ENCODE results near the gene SSH2. TPM values are rescaled to one million over a fixed set of nuclear protein-coding genes. Genes with fewer than 3 reads are reported as not detected.

The SSH2 gene
- total RNA-seq, 1 experiment from 2014 or later, result 14.6 TPM

GRCh38 chr17:29669266-29669665 lies 260.8 kb downstream of the SSH2 start:
- Histone ChIP-seq H4K8ac (replicated peaks; ENCODE audit: insufficient read length, low read depth, low read length) (no peak overlapping the region), H3K23me2 (ENCODE audit: insufficient read length, low read depth, low read length, poor library complexity, severe bottlenecking) (no peaks in the 10 kb centered on the region), H3K79me1 (ENCODE audit: insufficient read depth, low read depth, low read length, poor library complexity, severe bottlenecking) (no peaks in the 10 kb centered on the region), H3K27me3 (ENCODE audit: insufficient read depth, low read length) (no peaks in the 10 kb centered on the region), H3K9me3 (ENCODE audit: control insufficient read depth, low read depth, low read length) (no peaks in the 10 kb centered on the region), H3T11ph (ENCODE audit: low read length) (no peak overlapping the region), H2BK120ac (ENCODE audit: low read depth, low read length, poor library complexity, severe bottlenecking) (no peak overlapping the region), H2BK12ac (ENCODE audit: insufficient read length, low read depth, low read length) (no peak overlapping the region), H2BK20ac (ENCODE audit: low read depth, low read length, poor library complexity, severe bottlenecking) (no peak overlapping the region), H3K4me2 (ENCODE audit: insufficient read depth, insufficient read length, low read length) (no peak overlapping the region), H3K56ac (ENCODE audit: insufficient read length, low read depth, low read length) (no peak overlapping the region), H3K79me2 (ENCODE audit: insufficient read depth, low read length) (no peaks in the 10 kb centered on the region), H3K23ac (ENCODE audit: insufficient read length, low read depth, low read length) (no peak overlapping the region), H4K20me1 (ENCODE audit: control insufficient read depth, insufficient read depth, insufficient read length) (no peaks in the 10 kb centered on the region), H4K5ac (ENCODE audit: insufficient read length, low read depth, low read length) (no peak overlapping the region), H2BK15ac (ENCODE audit: low read depth, low read length) (no peak overlapping the region), H3K4me1 (ENCODE audit: insufficient read depth, low read length) (no peaks in the 10 kb centered on the region), H2AK5ac (ENCODE audit: insufficient read length, low read length) (no peak overlapping the region), H3K18ac (ENCODE audit: insufficient read length, low read depth, low read length) (no peak overlapping the region), H3K14ac (ENCODE audit: insufficient read depth, low read length) (no peak overlapping the region), H3K27ac (ENCODE audit: insufficient read length, low read depth, low read length) (no peak overlapping the region), H2BK5ac (ENCODE audit: insufficient read length, low read length) (no peak overlapping the region), H2AFZ (ENCODE audit: low read length) (no peak overlapping the region), H3K4ac (ENCODE audit: low read depth, low read length) (no peak overlapping the region), H4K91ac (ENCODE audit: insufficient read length, low read depth, low read length) (no peak overlapping the region), H3K9ac (ENCODE audit: extremely low read depth, insufficient read length, low read length) (no peak overlapping the region)
- Mint-ChIP-seq H3K9me3 (no peaks in the 10 kb centered on the region), H3K27me3 (ENCODE audit: low read depth) (no peaks in the 10 kb centered on the region), H3K36me3 (ENCODE audit: insufficient read depth in 1 of 3, low read depth in 3 of 3) (peaks cover 0 to 9% (median 4%) of the 10 kb centered on the region in 3 experiments; a peak in 4 of 7 replicates), H3K4me1 (peaks cover 7% of the 10 kb centered on the region in 2 experiments), H3K4me3 (no peak overlapping the region), H3K27ac (no peak overlapping the region)
- TF ChIP-seq CTCF (conservative IDR thresholded peaks at IDR 0.05), result no peak
- no peak for DNase-seq

All from H9 (cell line).